HepG2 (cell line): ENCODE data around the gene C14orf93. TPM values are rescaled to one million over a fixed set of nuclear protein-coding genes. Genes with fewer than 3 reads are reported as not detected.

Source experiments
- ATF5 ChIP-seq: sonication (generic); formaldehyde crosslinking; IDR thresholded peaks from 2 replicates; pipeline ENCODE4 v1.4.0; 2020; ENCODE audit warnings: mild to moderate bottlenecking, low read depth, missing genetic modification reagents
- CBX5 ChIP-seq: sonication (generic); formaldehyde crosslinking; IDR thresholded peaks from 2 replicates; pipeline ENCODE4 v1.4.0; 2020; ENCODE audit warnings: missing genetic modification reagents, borderline replicate concordance
- CREB1 ChIP-seq, 2 experiments: fragments of 450-650 bp in 1 of 2; IDR thresholded peaks; 2 replicates each; pipeline ENCODE4 v1.6.1; 2016 to 2017; ENCODE audit warnings: control low read depth in 1 of 2, mild to moderate bottlenecking in 1 of 2, missing compliant biosample characterization in 1 of 2, missing genetic modification characterization in 1 of 2
- EEA1 ChIP-seq: sonication (generic); formaldehyde crosslinking; IDR thresholded peaks from 2 replicates; pipeline ENCODE4 v1.5.1; 2020; ENCODE audit warnings: mild to moderate bottlenecking, missing genetic modification reagents, borderline replicate concordance
- ELF1 ChIP-seq: sonication (generic); formaldehyde crosslinking; IDR thresholded peaks from 2 replicates; pipeline ENCODE4 v1.4.0; 2020; ENCODE audit warnings: missing genetic modification reagents
- FOXP1 ChIP-seq, 2 experiments: fragments of 450-650 bp in 1 of 2; IDR thresholded peaks; 2 replicates each; pipeline ENCODE4 v1.6.1; 2017 to 2018; ENCODE audit warnings: antibody characterized with exemption in 1 of 2
- HOMEZ ChIP-seq: IDR thresholded peaks from 2 replicates; pipeline ENCODE4 v1.6.1; 2016; ENCODE audit warnings: low read depth
- IKZF4 ChIP-seq: sonication (generic); formaldehyde crosslinking; IDR thresholded peaks from 2 replicates; pipeline ENCODE4 v1.5.1; 2020; ENCODE audit warnings: borderline replicate concordance, mild to moderate bottlenecking, low read depth, missing genetic modification reagents; ENCODE audit errors: not compliant biosample characterization
- LBX2 ChIP-seq: sonication (generic); formaldehyde crosslinking; IDR thresholded peaks from 2 replicates; pipeline ENCODE4 v1.5.0; 2020; ENCODE audit warnings: missing genetic modification reagents, mild to moderate bottlenecking, borderline replicate concordance
- MAFK ChIP-seq, 2 experiments: IDR thresholded peaks in 1 of 2; conservative IDR thresholded peaks in 1 of 2; 2 replicates each; pipeline ENCODE4 v1.6.1; 2011; ENCODE audit warnings: improper control_type of control experiment in 2 of 2, low read length in 2 of 2
- MBD4 ChIP-seq: IDR thresholded peaks from 2 replicates; pipeline ENCODE4 v1.6.1; 2012; ENCODE audit warnings: low read length, inconsistent platforms, borderline replicate concordance
- MTA1 ChIP-seq: sonication (generic); formaldehyde crosslinking; IDR thresholded peaks from 2 replicates; pipeline ENCODE4 v1.4.0; 2020; ENCODE audit warnings: missing genetic modification reagents, mild to moderate bottlenecking, borderline replicate concordance
- SKI ChIP-seq: fragments of 450-650 bp; IDR thresholded peaks from one replicate; pipeline ENCODE4 v1.6.1; 2018; ENCODE audit warnings: mild to moderate bottlenecking; ENCODE audit not compliant: partially characterized antibody
- TBX2 ChIP-seq: sonication (generic); formaldehyde crosslinking; IDR thresholded peaks from 2 replicates; pipeline ENCODE4 v1.5.0; 2020; ENCODE audit warnings: missing genetic modification reagents, mild to moderate bottlenecking, borderline replicate concordance
- TIGD3 ChIP-seq: sonication (generic); formaldehyde crosslinking; IDR thresholded peaks from 2 replicates; pipeline ENCODE4 v1.5.1; 2020; ENCODE audit warnings: mild to moderate bottlenecking, missing genetic modification reagents, borderline replicate concordance
- XRCC5 ChIP-seq: fragments of 200-400 bp; formaldehyde crosslinking; optimal IDR thresholded peaks from 2 replicates; pipeline ENCODE3; 2017; ENCODE audit warnings: mild to moderate bottlenecking, low read length
- ZBTB33 ChIP-seq: sonication (generic); formaldehyde crosslinking; IDR thresholded peaks from 2 replicates; pipeline ENCODE4 v1.4.0; 2020; ENCODE audit warnings: missing genetic modification reagents
- ZBTB8A ChIP-seq: sonication (generic); formaldehyde crosslinking; IDR thresholded peaks from 2 replicates; pipeline ENCODE4 v1.4.0; 2020; ENCODE audit warnings: mild to moderate bottlenecking, low read depth, missing genetic modification reagents, borderline replicate concordance
- ZNF205 ChIP-seq: IDR thresholded peaks from 2 replicates; pipeline ENCODE4 v1.6.1; 2018; ENCODE audit warnings: missing biosample characterization, missing genetic modification reagents
- ZNF570 ChIP-seq: sonication (generic); formaldehyde crosslinking; IDR thresholded peaks from 2 replicates; pipeline ENCODE4 v1.4.0; 2020; ENCODE audit warnings: mild to moderate bottlenecking, missing genetic modification reagents, borderline replicate concordance
- ZNF792 ChIP-seq: IDR thresholded peaks from 2 replicates; pipeline ENCODE4 v1.6.1; 2016
- ZZZ3 ChIP-seq: sonication (generic); formaldehyde crosslinking; IDR thresholded peaks from 2 replicates; pipeline ENCODE4 v1.4.0; 2020; ENCODE audit warnings: missing genetic modification reagents, mild to moderate bottlenecking, borderline replicate concordance
- polyA plus RNA-seq, 8 experiments: library from polyadenylated mRNA; depleted of rRNA in 3 of 8; stranded (reverse) in 7 of 8; unstranded in 1 of 8; fragments of >200 nt; fragmentation: Illumina TruSeq in 4 of 8; extraction: Trizol in 4 of 8; gene quantifications; 2 replicates each; pipeline versions ENCODE4 v1.2.1 to v1.2.3, GENCODE V29; 2011 to 2016; ENCODE audit warnings: low read depth in 4 of 8, missing spikeins in 1 of 8, mixed read lengths in 1 of 8; ENCODE audit not compliant: insufficient read depth in 1 of 8
- total RNA-seq, 5 experiments: library from RNA; depleted of rRNA; stranded (reverse); fragments of >200 nt; fragmentation: Illumina TruSeq; extraction: Trizol; gene quantifications; 2 replicates each; pipeline ENCODE4 v1.2.3, GENCODE V29; 2016; ENCODE audit warnings: low read depth in 1 of 5

The C14orf93 gene
- total and polyA plus RNA-seq, 2 of the 13 experiments (the other 11 are each of a cell fraction or from before 2014, with no cell fraction given), result 11.4 to 22.5 TPM

GRCh38 chr14:22977684-22978486 lies 32.1 kb downstream of the C14orf93 start (continued):
- TF ChIP-seq TBX2 (CRISPR knock-in tag) (peak; percentile 49), ZBTB8A (CRISPR knock-in tag) (peak; percentile 73; the same call in 1 of the 2 replicates), XRCC5 (peak; percentile 63), ZNF205 (CRISPR knock-in tag) (peak; percentile 50), ZNF792 (CRISPR knock-in tag) (peak; percentile 97), ZZZ3 (CRISPR knock-in tag) (peak; percentile 89), MTA1 (CRISPR knock-in tag) (peak; percentile 100), EEA1 (CRISPR knock-in tag) (peak; percentile 10; the same call in 1 of the 2 replicates), ZBTB33 (CRISPR knock-in tag) (peak; percentile 77), TIGD3 (CRISPR knock-in tag) (0 out of 2 replicates have a peak, but pooled peaks have one; percentile 13), ZNF570 (CRISPR knock-in tag) (0 out of 2 replicates have a peak, but pooled peaks have one; percentile 57), LBX2 (CRISPR knock-in tag) (no peak; the same call in 1 of the 2 replicates), ATF5 (0 out of 2 replicates have a peak, but pooled peaks have one; percentile 68), SKI (peak; percentile 77), MBD4 (no peak), CBX5 (CRISPR knock-in tag) (peak; percentile 92), MAFK (conservative IDR thresholded peaks at IDR 0.05 in 1 of 2, IDR thresholded peaks at IDR 0.05 in 1 of 2; ENCODE audit: low read length in 2 of 2) (0 out of 4 replicates have a peak, but pooled peaks of 1 of the 2 experiments have one; percentile 15), HOMEZ (CRISPR knock-in tag) (peak; percentile 94), IKZF4 (CRISPR knock-in tag) (peak; percentile 86), CREB1 (IDR thresholded peaks at IDR 0.05) (peak; percentile 95), CREB1 (CRISPR knock-in tag; IDR thresholded peaks at IDR 0.05) (no peak), FOXP1 (IDR thresholded peaks at IDR 0.05) (peak; percentile 70; the same call in 1 of the 2 replicates), FOXP1 (CRISPR knock-in tag; IDR thresholded peaks at IDR 0.05) (peak; percentile 90), ELF1 (CRISPR knock-in tag) (no peak)
